HEK293 (cell line): ENCODE data around the gene SURF4.

Experiments
- HOXC10 ChIP-seq: sonication (generic); formaldehyde crosslinking; IDR thresholded peaks from 2 replicates; pipeline ENCODE4 v1.8.1; 2023; ENCODE audit warnings: mild to moderate bottlenecking, missing genetic modification reagents
- OVOL3 ChIP-seq: fragments of 450-650 bp; formaldehyde crosslinking; IDR thresholded peaks from 2 replicates; pipeline ENCODE4 v1.5.1; 2016; ENCODE audit warnings: missing biosample characterization, missing genetic modification characterization
- RBAK ChIP-seq: fragments of 450-650 bp; formaldehyde crosslinking; IDR thresholded peaks from 2 replicates; pipeline ENCODE4 v1.5.1; 2016; ENCODE audit warnings: missing biosample characterization, missing genetic modification characterization
- REPIN1 ChIP-seq: fragments of 450-650 bp; formaldehyde crosslinking; IDR thresholded peaks from 2 replicates; pipeline ENCODE4 v1.5.1; 2017; ENCODE audit warnings: missing biosample characterization, missing genetic modification characterization, low read depth
- ZBTB10 ChIP-seq: fragments of 450-650 bp; formaldehyde crosslinking; IDR thresholded peaks from 2 replicates; pipeline ENCODE4 v1.5.1; 2016; ENCODE audit warnings: missing biosample characterization, missing genetic modification characterization
- ZBTB17 ChIP-seq: fragments of 450-650 bp; formaldehyde crosslinking; IDR thresholded peaks from 2 replicates; pipeline ENCODE4 v1.5.1; 2016; ENCODE audit warnings: missing biosample characterization, missing genetic modification characterization
- ZBTB44 ChIP-seq: fragments of 450-650 bp; IDR thresholded peaks from 2 replicates; pipeline ENCODE4 v1.5.1; 2018; ENCODE audit warnings: missing biosample characterization, mild to moderate bottlenecking, missing genetic modification characterization
- ZBTB49 ChIP-seq: fragments of 450-650 bp; formaldehyde crosslinking; IDR thresholded peaks from 2 replicates; pipeline ENCODE4 v1.5.1; 2016; ENCODE audit warnings: missing biosample characterization, missing genetic modification characterization, low read depth
- ZFHX2 ChIP-seq: fragments of 450-650 bp; formaldehyde crosslinking; conservative IDR thresholded peaks from 2 replicates; pipeline ENCODE4 v1.5.1; 2016; ENCODE audit warnings: missing biosample characterization, missing genetic modification characterization
- ZIC2 ChIP-seq: fragments of 450-650 bp; formaldehyde crosslinking; IDR thresholded peaks from 2 replicates; pipeline ENCODE4 v1.5.1; 2016; ENCODE audit warnings: missing biosample characterization, missing genetic modification characterization
- ZNF16 ChIP-seq: fragments of 450-650 bp; formaldehyde crosslinking; IDR thresholded peaks from 2 replicates; pipeline ENCODE4 v1.5.1; 2016; ENCODE audit warnings: low read depth, missing biosample characterization, missing genetic modification characterization
- ZNF169 ChIP-seq: fragments of 450-650 bp; formaldehyde crosslinking; IDR thresholded peaks from 2 replicates; pipeline ENCODE4 v1.5.1; 2016; ENCODE audit warnings: missing biosample characterization, missing genetic modification characterization
- ZNF19 ChIP-seq: fragments of 450-650 bp; formaldehyde crosslinking; IDR thresholded peaks from 2 replicates; pipeline ENCODE4; 2016; ENCODE audit warnings: missing biosample characterization, missing genetic modification characterization, low read depth
- ZNF211 ChIP-seq: fragments of 450-650 bp; formaldehyde crosslinking; IDR thresholded peaks from 2 replicates; pipeline ENCODE4 v1.5.1; 2016; ENCODE audit warnings: low read depth, missing biosample characterization, missing genetic modification characterization
- ZNF248 ChIP-seq: fragments of 450-650 bp; formaldehyde crosslinking; IDR thresholded peaks from 2 replicates; pipeline ENCODE4 v1.5.1; 2017; ENCODE audit warnings: missing biosample characterization, missing genetic modification characterization
- ZNF529 ChIP-seq: fragments of 450-650 bp; formaldehyde crosslinking; IDR thresholded peaks from 2 replicates; pipeline ENCODE4 v1.5.1; 2017; ENCODE audit warnings: missing genetic modification characterization, missing biosample characterization; ENCODE audit not compliant: insufficient replicate concordance
- ZNF571 ChIP-seq: fragments of 450-650 bp; formaldehyde crosslinking; IDR thresholded peaks from 2 replicates; pipeline ENCODE4 v1.5.0; 2017; ENCODE audit warnings: missing biosample characterization, missing genetic modification characterization
- ZNF600 ChIP-seq: fragments of 450-650 bp; formaldehyde crosslinking; IDR thresholded peaks from 2 replicates; pipeline ENCODE4 v1.5.1; 2016; ENCODE audit warnings: missing biosample characterization, missing genetic modification characterization
- ZNF623 ChIP-seq: fragments of 450-650 bp; formaldehyde crosslinking; IDR thresholded peaks from 2 replicates; pipeline ENCODE4 v1.5.1; 2016; ENCODE audit warnings: missing biosample characterization, missing genetic modification characterization
- ZNF76 ChIP-seq: fragments of 450-650 bp; formaldehyde crosslinking; IDR thresholded peaks from 2 replicates; pipeline ENCODE4; 2016; ENCODE audit warnings: low read depth, missing biosample characterization, missing genetic modification characterization, borderline replicate concordance
- ZNF792 ChIP-seq: fragments of 450-650 bp; formaldehyde crosslinking; IDR thresholded peaks from 2 replicates; pipeline ENCODE4 v1.5.1; 2016; ENCODE audit warnings: missing biosample characterization, missing genetic modification characterization
- ZSCAN16 ChIP-seq: fragments of 450-650 bp; formaldehyde crosslinking; IDR thresholded peaks from 2 replicates; pipeline ENCODE4 v1.5.1; 2016; ENCODE audit warnings: missing biosample characterization, missing genetic modification characterization
- ZSCAN5A ChIP-seq: fragments of 450-650 bp; formaldehyde crosslinking; IDR thresholded peaks from 2 replicates; pipeline ENCODE4 v1.5.1; 2016; ENCODE audit warnings: missing biosample characterization, missing genetic modification characterization
- TF ChIP-seq, protein P1 (sequence below): fragments of 450-650 bp; formaldehyde crosslinking; IDR thresholded peaks from 2 replicates; pipeline ENCODE4 v1.5.1; 2016; ENCODE audit warnings: missing biosample characterization, missing genetic modification characterization, borderline replicate concordance
- TF ChIP-seq, protein P2 (sequence below): fragments of 450-650 bp; formaldehyde crosslinking; IDR thresholded peaks from 2 replicates; pipeline ENCODE4 v1.5.1; 2017; ENCODE audit warnings: missing biosample characterization, missing genetic modification characterization

The SURF4 gene

DNA sequence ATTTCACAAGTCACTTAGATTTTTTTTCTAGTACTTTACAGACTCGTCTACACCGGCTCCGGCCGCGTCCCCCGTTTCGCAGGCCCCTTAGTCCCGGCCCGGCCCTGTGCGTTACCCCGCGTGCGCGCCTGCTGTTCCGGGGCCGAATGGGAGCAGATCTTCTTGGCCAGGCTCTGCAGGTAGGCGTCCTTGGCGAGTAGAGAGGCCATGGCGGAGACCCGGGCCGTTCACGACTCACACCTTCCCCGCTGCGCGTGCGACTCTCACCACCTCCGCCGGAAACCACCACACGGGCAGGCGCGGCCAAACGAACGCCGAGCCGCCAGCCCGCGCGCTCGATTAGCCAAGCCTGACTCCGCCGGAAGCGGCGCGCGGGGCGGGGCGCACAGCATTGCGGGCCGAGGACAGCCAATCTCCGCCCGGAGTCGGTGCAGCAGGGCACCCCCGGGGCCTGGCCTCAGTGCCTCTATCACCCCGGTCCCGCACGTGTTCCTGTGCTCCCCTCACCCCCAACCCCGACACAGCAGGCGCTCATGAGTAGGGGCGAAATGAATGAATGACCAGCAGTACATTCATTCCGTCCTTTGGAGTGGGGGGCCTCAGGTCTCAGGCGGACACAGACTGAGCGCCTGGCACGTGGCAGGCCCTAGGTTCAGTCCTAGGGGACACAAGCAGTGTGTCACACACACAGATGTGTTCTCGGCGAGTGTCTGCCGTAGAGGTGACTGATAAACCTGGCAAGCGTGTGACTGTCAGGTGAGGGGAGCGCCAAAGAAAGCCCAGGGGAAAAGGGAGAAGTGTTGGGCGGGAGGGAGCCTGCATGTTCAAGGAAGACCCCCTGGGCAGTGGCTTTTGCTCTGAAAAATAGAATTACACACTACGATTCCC, 39.7 kb downstream of the SURF4 start, which contains the start of gene SURF6 (continued):
- TF ChIP-seq ZSCAN5A (tag by site-specific recombination) (peak; percentile 85; the same call in 1 of the 2 replicates), ZNF211 (tag by site-specific recombination) (no peak), ZIC2 (tag by site-specific recombination) (peak; percentile 82), ZNF16 (tag by site-specific recombination) (no peak), ZBTB10 (peak; percentile 98), ZNF19 (no peak), HOXC10 (CRISPR knock-in tag) (no peak), OVOL3 (peak; percentile 43; the same call in 1 of the 2 replicates), ZNF76 (peak; percentile 80; the same call in 1 of the 2 replicates), ZBTB49 (no peak), ZNF571 (tag by site-specific recombination) (no peak), ZSCAN16 (tag by site-specific recombination) (no peak), ZNF792 (tag by site-specific recombination) (no peak), ZNF248 (tag by site-specific recombination) (no peak), ZNF623 (tag by site-specific recombination) (0 out of 2 replicates have a peak, but pooled peaks have one; percentile 6), ZNF600 (tag by site-specific recombination) (no peak), REPIN1 (tag by site-specific recombination) (no peak), RBAK (tag by site-specific recombination) (no peak), ZBTB44 (tag by site-specific recombination) (peak; percentile 77; the same call in 1 of the 2 replicates), ZFHX2 (tag by site-specific recombination) (peak; percentile 67), ZBTB17 (peak; percentile 100), ZNF529 (no peak), ZNF169 (tag by site-specific recombination) (no peak)
- TF ChIP-seq, protein P1, sequence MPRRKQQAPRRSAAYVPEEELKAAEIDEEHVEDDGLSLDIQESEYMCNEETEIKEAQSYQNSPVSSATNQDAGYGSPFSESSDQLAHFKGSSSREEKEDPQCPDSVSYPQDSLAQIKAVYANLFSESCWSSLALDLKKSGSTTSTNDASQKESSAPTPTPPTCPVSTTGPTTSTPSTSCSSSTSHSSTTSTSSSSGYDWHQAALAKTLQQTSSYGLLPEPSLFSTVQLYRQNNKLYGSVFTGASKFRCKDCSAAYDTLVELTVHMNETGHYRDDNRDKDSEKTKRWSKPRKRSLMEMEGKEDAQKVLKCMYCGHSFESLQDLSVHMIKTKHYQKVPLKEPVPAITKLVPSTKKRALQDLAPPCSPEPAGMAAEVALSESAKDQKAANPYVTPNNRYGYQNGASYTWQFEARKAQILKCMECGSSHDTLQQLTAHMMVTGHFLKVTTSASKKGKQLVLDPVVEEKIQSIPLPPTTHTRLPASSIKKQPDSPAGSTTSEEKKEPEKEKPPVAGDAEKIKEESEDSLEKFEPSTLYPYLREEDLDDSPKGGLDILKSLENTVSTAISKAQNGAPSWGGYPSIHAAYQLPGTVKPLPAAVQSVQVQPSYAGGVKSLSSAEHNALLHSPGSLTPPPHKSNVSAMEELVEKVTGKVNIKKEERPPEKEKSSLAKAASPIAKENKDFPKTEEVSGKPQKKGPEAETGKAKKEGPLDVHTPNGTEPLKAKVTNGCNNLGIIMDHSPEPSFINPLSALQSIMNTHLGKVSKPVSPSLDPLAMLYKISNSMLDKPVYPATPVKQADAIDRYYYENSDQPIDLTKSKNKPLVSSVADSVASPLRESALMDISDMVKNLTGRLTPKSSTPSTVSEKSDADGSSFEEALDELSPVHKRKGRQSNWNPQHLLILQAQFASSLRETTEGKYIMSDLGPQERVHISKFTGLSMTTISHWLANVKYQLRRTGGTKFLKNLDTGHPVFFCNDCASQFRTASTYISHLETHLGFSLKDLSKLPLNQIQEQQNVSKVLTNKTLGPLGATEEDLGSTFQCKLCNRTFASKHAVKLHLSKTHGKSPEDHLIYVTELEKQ (tag by site-specific recombination): no peak; the same call in 1 of the 2 replicates
- TF ChIP-seq, protein P2, sequence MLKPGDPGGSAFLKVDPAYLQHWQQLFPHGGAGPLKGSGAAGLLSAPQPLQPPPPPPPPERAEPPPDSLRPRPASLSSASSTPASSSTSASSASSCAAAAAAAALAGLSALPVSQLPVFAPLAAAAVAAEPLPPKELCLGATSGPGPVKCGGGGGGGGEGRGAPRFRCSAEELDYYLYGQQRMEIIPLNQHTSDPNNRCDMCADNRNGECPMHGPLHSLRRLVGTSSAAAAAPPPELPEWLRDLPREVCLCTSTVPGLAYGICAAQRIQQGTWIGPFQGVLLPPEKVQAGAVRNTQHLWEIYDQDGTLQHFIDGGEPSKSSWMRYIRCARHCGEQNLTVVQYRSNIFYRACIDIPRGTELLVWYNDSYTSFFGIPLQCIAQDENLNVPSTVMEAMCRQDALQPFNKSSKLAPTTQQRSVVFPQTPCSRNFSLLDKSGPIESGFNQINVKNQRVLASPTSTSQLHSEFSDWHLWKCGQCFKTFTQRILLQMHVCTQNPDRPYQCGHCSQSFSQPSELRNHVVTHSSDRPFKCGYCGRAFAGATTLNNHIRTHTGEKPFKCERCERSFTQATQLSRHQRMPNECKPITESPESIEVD (tag by site-specific recombination): no peak
